IMR-90 (cell line): ENCODE data around the gene CDH23. TPM values are rescaled to one million over a fixed set of nuclear protein-coding genes. Genes with fewer than 3 reads are reported as not detected.

Experiments
- ATAC-seq: fragments of 200-7000 bp; cut with Tn5 transposase; 2 replicates; pipeline ENCODE4 v1.9.1; 2020; ENCODE audit warnings: low read depth, mild to moderate bottlenecking, moderate library complexity
- BruUV-seq: library from RNA; stranded (reverse); fragments of 400-500 nt; replicated peaks from 2 replicates; lab custom pipeline; 2021; lab: Mats Ljungman, UMichigan
- CTCF ChIA-PET: fragments of 300-600 bp; formaldehyde crosslinking; extraction: SDS; loops from one replicate; lab custom pipeline; 2021; ENCODE audit warnings: antibody characterized with exemption; lab: Yijun Ruan, JAX
- POLR2A ChIA-PET: fragments of 300-600 bp; sonication (Branson Sonifier 250); formaldehyde crosslinking; loops from one replicate; lab custom pipeline; 2022; ENCODE audit warnings: antibody characterized with exemption; ENCODE audit not compliant: unreplicated experiment; lab: Charles Lee
- DNase-seq: peaks from one replicate; pipeline ENCODE4 v3.0.0; 2013
- H2AFZ ChIP-seq: replicated peaks from 2 replicates; pipeline ENCODE3; 2013; ENCODE audit warnings: low read length, mild to moderate bottlenecking; ENCODE audit not compliant: poor library complexity
- H2AK5ac ChIP-seq: 2 replicates; pipeline ENCODE4 v1.6.1; 2013; ENCODE audit warnings: low read depth, low read length, inconsistent platforms
- H2AK9ac ChIP-seq: replicated peaks from 2 replicates; pipeline ENCODE3; 2013; ENCODE audit warnings: mild to moderate bottlenecking, low read depth, low read length, moderate library complexity; ENCODE audit not compliant: poor library complexity
- H2BK120ac ChIP-seq: 2 replicates; pipeline ENCODE4 v1.6.1; 2013; ENCODE audit warnings: low read depth, low read length, inconsistent platforms
- H2BK15ac ChIP-seq: 3 replicates; pipeline ENCODE4 v1.6.1; 2013; ENCODE audit warnings: low read depth, low read length, inconsistent platforms
- H2BK20ac ChIP-seq: 2 replicates; pipeline ENCODE4 v1.6.1; 2013; ENCODE audit warnings: low read depth, mild to moderate bottlenecking, inconsistent platforms, low read length, moderate library complexity
- H2BK5ac ChIP-seq: 2 replicates; pipeline ENCODE4 v1.6.1; 2013; ENCODE audit warnings: mild to moderate bottlenecking, low read depth, low read length, inconsistent platforms; ENCODE audit not compliant: poor library complexity, severe bottlenecking
- H3K14ac ChIP-seq: replicated peaks from 2 replicates; pipeline ENCODE4 v1.6.1; 2013; ENCODE audit warnings: low read depth, low read length, inconsistent platforms
- H3K18ac ChIP-seq: 2 replicates; pipeline ENCODE4 v1.6.1; 2013; ENCODE audit warnings: low read depth, low read length, control low read depth
- H3K23ac ChIP-seq: 2 replicates; pipeline ENCODE4 v1.6.1; 2013; ENCODE audit warnings: low read depth, low read length, inconsistent platforms
- H3K27ac ChIP-seq: 2 replicates; pipeline ENCODE4 v1.5.1; 2013; ENCODE audit warnings: mild to moderate bottlenecking, control low read depth, low read length; ENCODE audit not compliant: insufficient read depth
- H3K27me3 ChIP-seq: 2 replicates; pipeline ENCODE4 v1.6.1; 2013; ENCODE audit warnings: low read length; ENCODE audit not compliant: control insufficient read depth, insufficient read depth
- H3K36me3 ChIP-seq: 2 replicates; pipeline ENCODE4 v1.6.1; 2013; ENCODE audit warnings: low read length, mixed read lengths; ENCODE audit not compliant: control insufficient read depth, insufficient read depth
- H3K4ac ChIP-seq: 2 replicates; pipeline ENCODE4 v1.6.1; 2013; ENCODE audit warnings: low read depth, low read length, inconsistent platforms
- H3K4me1 ChIP-seq: 2 replicates; pipeline ENCODE4 v1.6.1; 2013; ENCODE audit warnings: low read length, mixed read lengths; ENCODE audit not compliant: control insufficient read depth, insufficient read depth
- H3K4me2 ChIP-seq: 2 replicates; pipeline ENCODE4 v1.6.1; 2013; ENCODE audit warnings: low read depth, mild to moderate bottlenecking, control low read depth, low read length, moderate library complexity
- H3K4me3 ChIP-seq: 2 replicates; pipeline ENCODE4 v1.5.1; 2013; ENCODE audit warnings: low read depth, mild to moderate bottlenecking, control low read depth, low read length, moderate library complexity; ENCODE audit not compliant: insufficient read depth
- H3K56ac ChIP-seq: 2 replicates; pipeline ENCODE4 v1.6.1; 2013; ENCODE audit warnings: low read length, inconsistent platforms; ENCODE audit not compliant: insufficient read depth; ENCODE audit errors: extremely low read depth
- H3K79me1 ChIP-seq, 2 experiments: 2 replicates each; pipeline ENCODE4 v1.6.1; 2013; ENCODE audit warnings: low read length in 2 of 2, inconsistent platforms in 1 of 2, low read depth in 1 of 2
- H3K9ac ChIP-seq: 2 replicates; pipeline ENCODE4 v1.6.1; 2013; ENCODE audit warnings: low read depth, low read length, control low read depth
- H3K9me1 ChIP-seq: 2 replicates; pipeline ENCODE4 v1.6.1; 2013; ENCODE audit warnings: low read length, inconsistent platforms; ENCODE audit not compliant: insufficient read depth
- H3K9me3 ChIP-seq: 2 replicates; pipeline ENCODE4 v1.6.1; 2013; ENCODE audit warnings: low read length; ENCODE audit not compliant: control insufficient read depth, insufficient read depth
- H4K20me1 ChIP-seq: 2 replicates; pipeline ENCODE4 v1.6.1; 2013; ENCODE audit warnings: low read length, inconsistent platforms; ENCODE audit not compliant: insufficient read depth
- H4K5ac ChIP-seq: 2 replicates; pipeline ENCODE4 v1.6.1; 2013; ENCODE audit warnings: mild to moderate bottlenecking, low read depth, low read length, control low read depth
- H4K8ac ChIP-seq, 2 experiments: 2 replicates each; pipeline ENCODE4 v1.6.1; 2013; ENCODE audit warnings: low read depth in 2 of 2, low read length in 2 of 2, control low read depth in 1 of 2, inconsistent platforms in 1 of 2
- H4K91ac ChIP-seq: 2 replicates; pipeline ENCODE4 v1.6.1; 2013; ENCODE audit warnings: low read depth, low read length, inconsistent platforms; ENCODE audit not compliant: insufficient read depth
- BHLHE40 ChIP-seq: fragments of 150-350 bp; IDR thresholded peaks from 2 replicates; pipeline ENCODE4 v1.6.1; 2016; ENCODE audit warnings: mild to moderate bottlenecking, low read depth, low read length
- CEBPB ChIP-seq: IDR thresholded peaks from 2 replicates; pipeline ENCODE4 v1.6.1; 2012; ENCODE audit warnings: low read depth, low read length, improper control_type of control experiment
- CTCF ChIP-seq: conservative IDR thresholded peaks from 2 replicates; pipeline ENCODE4 v1.5.1; 2012; ENCODE audit warnings: mild to moderate bottlenecking, low read depth, low read length, improper control_type of control experiment
- FOS ChIP-seq: fragments of 150-350 bp; IDR thresholded peaks from 2 replicates; pipeline ENCODE4 v1.6.1; 2016; ENCODE audit warnings: low read depth, low read length
- MAFK ChIP-seq: IDR thresholded peaks from 2 replicates; pipeline ENCODE4 v1.6.1; 2012; ENCODE audit warnings: low read depth, low read length, improper control_type of control experiment
- POLR2A ChIP-seq: IDR thresholded peaks from 2 replicates; pipeline ENCODE4 v1.6.1; 2012; ENCODE audit warnings: mild to moderate bottlenecking, low read depth, low read length
- RFX5 ChIP-seq: IDR thresholded peaks from 2 replicates; pipeline ENCODE4 v1.8.0; 2012; ENCODE audit warnings: low read depth, mild to moderate bottlenecking, low read length, moderate library complexity
- WGBS, 2 experiments: methylation state at CpG; one replicate each; pipeline versions ENCODE4 v1.1.5 to v1.1.7; 2013; ENCODE audit warnings: missing lambda C conversion rate in 2 of 2; ENCODE audit not compliant: insufficient read length in 1 of 2; ENCODE audit errors: extremely low coverage in 2 of 2; 5-methylcytosine and 5-hydroxymethylcytosine counted together
- dilution Hi-C: fragments of 300-500 bp; cut with HindIII; formaldehyde crosslinking; loops from one replicate; pipeline ENCODE4 v1.14.3; 2018; ENCODE audit warnings: low sequenced_read_pairs; ENCODE audit not compliant: unreplicated experiment
- in situ Hi-C: fragments of 300-500 bp; cut with MboI; formaldehyde crosslinking; loops from 3 replicates; pipeline ENCODE4 v1.14.3; 2019; ENCODE audit warnings: low sequenced_read_pairs, inconsistent platforms, mixed read lengths
- intact Hi-C: fragments of 100-400 bp; cut with micrococcal nuclease; formaldehyde crosslinking; loops from 2 replicates; pipeline ENCODE4 v1.10.0; 2022
- polyA plus RNA-seq, 3 experiments: library from polyadenylated mRNA; depleted of rRNA; stranded (reverse); fragments of >200 nt; gene quantifications; 2 replicates each; pipeline ENCODE4 v1.2.3, GENCODE V29; 2012; ENCODE audit warnings: low replicate concordance in 1 of 3
- total RNA-seq: library from RNA; depleted of rRNA; stranded (reverse); fragments of >200 nt; gene quantifications from 2 replicates; pipeline ENCODE4 v1.2.3, GENCODE V29; 2012
- TF ChIP-seq, protein P1 (sequence below): fragments of 150-350 bp; IDR thresholded peaks from 2 replicates; pipeline ENCODE4 v1.6.1; 2016; ENCODE audit warnings: low read depth, mild to moderate bottlenecking, low read length, moderate library complexity, borderline replicate concordance

The CDH23 gene
- total and polyA plus RNA-seq, 2 of the 4 experiments (the other 2 are of a cell fraction), result under 0.01 to 0.03 TPM

DNA sequence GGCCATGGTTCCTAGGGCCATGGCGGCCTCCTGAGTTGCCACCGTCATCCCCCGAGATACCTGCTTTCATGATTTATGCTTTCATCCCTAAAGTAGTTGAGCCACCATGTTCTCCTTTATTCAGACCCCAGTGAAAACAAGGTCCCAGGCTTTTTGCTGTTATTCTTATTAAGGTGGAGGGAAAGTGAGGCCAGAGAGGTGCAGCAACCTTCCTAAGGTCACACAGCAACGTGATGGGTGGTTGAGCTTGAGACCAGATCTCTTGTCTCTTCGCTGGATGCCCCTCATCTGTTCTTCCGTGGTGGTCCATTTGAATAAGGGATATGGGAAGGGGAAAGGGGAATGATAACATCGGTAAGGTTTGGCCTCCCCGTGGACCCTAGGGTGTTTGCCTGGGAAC is 180.6 kb downstream of the CDH23 start:
- 60% methylated on average over 3 of the region's 8 CpGs; no CpG with 5 or more reads in 1 of the 2 experiments for WGBS, 2 experiments
- H2BK15ac ChIP-seq, result no peak overlapping the region
- ATAC-seq (no peak), DNase-seq (no peak)
- no peaks in the 10 kb centered on the region for H3K4me1 ChIP-seq
- no peak overlapping the region for H2AK5ac ChIP-seq
- H2BK20ac ChIP-seq, result no peak overlapping the region
- dilution Hi-C loops (no loop called here), intact Hi-C loops (no loop called here), in situ Hi-C loops (no loop called here)
- no peak overlapping the region for H4K91ac ChIP-seq
- no peaks in the 10 kb centered on the region for H4K20me1 ChIP-seq
- no peak overlapping the region for H2BK5ac ChIP-seq
- H3K4ac ChIP-seq, result no peak overlapping the region
- TF ChIP-seq RFX5, result no peak
- no peak for TF ChIP-seq CTCF
- no peak for TF ChIP-seq CEBPB
- no peak for TF ChIP-seq BHLHE40
- TF ChIP-seq, protein P1, sequence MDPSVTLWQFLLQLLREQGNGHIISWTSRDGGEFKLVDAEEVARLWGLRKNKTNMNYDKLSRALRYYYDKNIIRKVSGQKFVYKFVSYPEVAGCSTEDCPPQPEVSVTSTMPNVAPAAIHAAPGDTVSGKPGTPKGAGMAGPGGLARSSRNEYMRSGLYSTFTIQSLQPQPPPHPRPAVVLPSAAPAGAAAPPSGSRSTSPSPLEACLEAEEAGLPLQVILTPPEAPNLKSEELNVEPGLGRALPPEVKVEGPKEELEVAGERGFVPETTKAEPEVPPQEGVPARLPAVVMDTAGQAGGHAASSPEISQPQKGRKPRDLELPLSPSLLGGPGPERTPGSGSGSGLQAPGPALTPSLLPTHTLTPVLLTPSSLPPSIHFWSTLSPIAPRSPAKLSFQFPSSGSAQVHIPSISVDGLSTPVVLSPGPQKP, result no peak
- no peak for TF ChIP-seq FOS
- no peak for TF ChIP-seq POLR2A
- no peak for TF ChIP-seq MAFK
- BruUV-seq, result no TSS peak
- H3K56ac ChIP-seq, result no peak overlapping the region
- CTCF ChIA-PET, result no interaction called here
- no peaks in the 10 kb centered on the region for H3K36me3 ChIP-seq
- no peaks in the 10 kb centered on the region for H3K9me3 ChIP-seq
- H3K23ac ChIP-seq, result no peak overlapping the region
- no peak overlapping the region for H3K9ac ChIP-seq
- H3K27me3 ChIP-seq, result peaks cover 37% of the 10 kb centered on the region
- no peak overlapping the region for H2BK120ac ChIP-seq
- no peak overlapping the region for H3K4me3 ChIP-seq
- no peak overlapping the region for H2AK9ac ChIP-seq
- H4K8ac ChIP-seq, result no peak overlapping the region
- H2AFZ ChIP-seq, result no peak overlapping the region
- H3K79me1 ChIP-seq, result no peaks in the 10 kb centered on the region
- no peak overlapping the region for H3K18ac ChIP-seq
- H4K5ac ChIP-seq, result no peak overlapping the region
- H3K14ac ChIP-seq, result no peak overlapping the region
- POLR2A ChIA-PET, result no interaction called here
- H3K4me2 ChIP-seq, result no peak overlapping the region
- no peak overlapping the region for H3K27ac ChIP-seq
- H3K9me1 ChIP-seq, result no peaks in the 10 kb centered on the region
